IPS DF 19.7 (cell line): ENCODE data around the gene B3GALT6.
"Not testable (repeated sequence)": the region's sequence is repeated elsewhere in the genome, so short reads cannot be mapped to it uniquely, and the experiment has no call there.

Source experiments
- DNase-seq: peaks from one replicate; pipeline ENCODE4 v3.0.0-alpha.2; 2013; ENCODE audit warnings: low read depth, low spot score

B3GALT6 gene

GRCh38 chr1:1244192-1244811, 12.3 kb downstream of the B3GALT6 start:
- no peak for DNase-seq

GRCh38 chr1:1245178-1245816, 13.3 kb downstream of the B3GALT6 start:
- no peak for DNase-seq

GRCh38 chr1:1245817-1246576, 14.0 kb downstream of the B3GALT6 start:
- DNase-seq = no peak

GRCh38 chr1:1246577-1247340, 14.7 kb downstream of the B3GALT6 start, which contains the start of gene C1QTNF12:
TSS of gene C1QTNF12 (minus strand) at chr1:1246722. CDS start at chr1:1246690, 32 bp downstream.
- DNase-seq = no peak

GRCh38 chr1:1247341-1247913, 15.4 kb downstream of the B3GALT6 start:
- no peak for DNase-seq

- DNase-seq = not testable (repeated sequence)
These were observed 16.2 kb downstream of the B3GALT6 start for GRCh38 chr1:1248009-1248913.

GRCh38 chr1:1250786-1251284, 18.8 kb downstream of the B3GALT6 start:
- no peak for DNase-seq

- no peak for DNase-seq
These were observed 21.3 kb downstream of the B3GALT6 start for GRCh38 chr1:1253314-1253713.

- no peak for DNase-seq
These were observed 22.1 kb downstream of the B3GALT6 start for GRCh38 chr1:1253972-1254666.

- DNase-seq = no peak
These were observed 22.6 kb downstream of the B3GALT6 start for GRCh38 chr1:1254667-1254998.

GRCh38 chr1:1255078-1255477, 23.0 kb downstream of the B3GALT6 start:
- no peak for DNase-seq

GRCh38 chr1:1255611-1256010, 23.6 kb downstream of the B3GALT6 start:
- no peak for DNase-seq

- DNase-seq = no peak
These were observed 25.2 kb downstream of the B3GALT6 start for GRCh38 chr1:1256956-1257871.

- DNase-seq = no peak
These were observed 27.1 kb downstream of the B3GALT6 start for GRCh38 chr1:1259119-1259488.

- DNase-seq = no peak
These were observed 27.5 kb downstream of the B3GALT6 start for GRCh38 chr1:1259540-1259939.

- DNase-seq = no peak
These were observed 28.0 kb downstream of the B3GALT6 start for GRCh38 chr1:1259951-1260600.

GRCh38 chr1:1260843-1261560, 29.0 kb downstream of the B3GALT6 start:
- DNase-seq = no peak

GRCh38 chr1:1262071-1262470, 30.0 kb downstream of the B3GALT6 start:
- no peak for DNase-seq
